ENCODE results near the gene TMC4.

Gene TMC4

DNA sequence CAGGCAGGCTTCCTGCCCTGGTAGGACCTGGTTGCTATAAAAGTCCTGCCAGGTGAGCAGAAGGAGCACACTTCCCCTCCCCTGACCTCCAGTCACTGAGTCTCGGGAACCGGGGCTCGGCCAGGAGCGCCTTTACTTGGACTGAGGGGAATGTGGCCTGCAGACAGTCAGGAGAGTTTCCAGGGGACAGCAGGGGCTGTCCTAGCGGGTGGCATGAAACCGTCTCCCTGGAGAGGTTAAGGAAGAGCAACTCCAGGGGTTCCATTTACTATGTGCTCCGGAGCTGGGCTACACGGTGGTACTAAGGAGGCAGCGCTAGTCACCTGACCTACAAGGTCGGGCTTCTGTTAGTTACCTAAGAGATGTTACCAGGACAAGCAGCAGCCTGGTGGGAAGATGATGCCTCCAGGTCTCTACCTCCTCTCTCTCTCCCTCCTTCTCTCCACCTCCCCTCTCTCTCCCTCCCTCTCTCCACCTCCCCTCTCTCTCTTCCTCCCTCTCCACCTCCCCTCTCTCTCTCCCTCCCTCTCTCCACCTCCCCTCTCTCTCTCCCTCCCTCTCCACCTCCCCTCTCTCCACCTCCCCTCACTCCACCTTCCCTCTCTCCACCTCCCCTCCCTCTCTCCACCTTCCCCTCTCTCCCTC, 39.5 kb downstream of the TMC4 start:
- DNase-seq (ENCODE audit: low read depth, low spot score) = peak; percentile 41

DNA sequence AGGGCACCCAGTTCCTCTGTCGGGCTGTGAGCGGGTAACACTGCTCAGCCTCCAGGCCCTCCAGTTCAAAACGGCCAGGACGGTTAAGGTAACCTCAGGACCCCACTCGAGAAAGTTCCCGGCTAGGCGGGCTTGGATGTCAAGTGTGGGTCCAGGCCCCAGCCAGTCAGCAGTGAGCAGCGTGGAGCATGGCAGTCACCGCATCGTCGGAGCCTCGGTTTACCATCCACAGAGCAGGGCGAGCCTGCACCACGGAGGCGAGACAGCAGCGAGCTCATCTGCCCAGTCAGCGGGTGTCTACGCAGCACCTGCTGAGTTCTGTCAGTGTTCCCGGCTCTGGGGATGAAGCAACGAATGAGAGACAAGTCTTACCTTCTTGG, 43.4 kb downstream of the TMC4 start:
- no peak for DNase-seq (ENCODE audit: low read depth, low spot score)

DNA sequence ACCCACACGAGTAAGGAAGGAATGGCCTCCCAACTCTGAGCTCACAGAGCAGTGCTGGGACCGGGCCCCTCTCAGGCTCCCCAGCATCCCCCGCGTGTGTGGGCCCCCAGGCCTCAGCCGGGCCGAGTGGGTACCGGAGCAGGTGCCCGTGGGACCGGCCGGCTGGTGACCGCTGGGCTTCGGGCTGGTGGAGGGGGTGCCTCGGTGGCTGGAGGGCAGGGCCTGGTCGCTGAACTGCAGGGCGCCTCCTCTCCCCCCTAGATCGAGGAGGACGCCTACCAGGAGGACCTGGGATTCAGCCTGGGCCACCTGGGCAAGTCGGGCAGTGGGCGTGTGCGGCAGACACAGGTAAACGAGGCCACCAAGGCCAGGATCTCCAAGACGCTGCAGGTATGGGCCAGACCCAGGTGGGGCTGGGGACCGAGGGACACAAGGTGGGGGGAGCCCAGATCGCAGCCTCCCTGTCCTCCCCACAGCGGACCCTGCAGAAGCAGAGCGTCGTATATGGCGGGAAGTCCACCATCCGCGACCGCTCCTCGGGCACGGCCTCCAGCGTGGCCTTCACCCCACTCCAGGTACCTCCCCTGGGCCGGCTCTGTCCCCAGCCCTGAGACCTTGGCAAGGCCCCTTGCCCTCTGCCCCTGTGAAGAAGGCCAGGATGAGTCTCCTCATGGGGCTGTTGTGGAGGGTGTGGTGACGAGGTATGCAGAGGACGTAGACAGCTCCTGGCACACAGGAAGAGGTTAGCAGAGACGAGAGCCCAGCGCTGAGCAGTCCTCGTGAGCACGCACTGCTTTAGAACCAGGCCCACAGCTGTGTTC, 44.0 kb downstream of the TMC4 start:
- no peak for DNase-seq (ENCODE audit: low read depth, low spot score)

DNA sequence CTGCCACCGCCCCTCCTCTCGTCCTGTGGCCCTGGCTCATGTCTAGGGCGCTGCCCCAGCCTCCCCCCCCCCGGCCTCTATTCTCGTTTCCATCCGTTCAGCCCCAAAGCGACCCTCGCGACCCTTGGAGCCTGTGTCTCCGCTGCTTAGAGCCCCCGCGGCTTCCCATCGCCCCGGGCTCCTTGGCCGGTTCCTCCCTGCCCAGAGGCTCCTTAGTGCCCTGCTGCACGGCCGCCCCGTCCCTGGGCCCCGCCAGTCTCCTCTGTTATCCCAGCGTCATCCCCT, 44.6 kb downstream of the TMC4 start:
- no peak for DNase-seq (ENCODE audit: low read depth, low spot score)

DNA sequence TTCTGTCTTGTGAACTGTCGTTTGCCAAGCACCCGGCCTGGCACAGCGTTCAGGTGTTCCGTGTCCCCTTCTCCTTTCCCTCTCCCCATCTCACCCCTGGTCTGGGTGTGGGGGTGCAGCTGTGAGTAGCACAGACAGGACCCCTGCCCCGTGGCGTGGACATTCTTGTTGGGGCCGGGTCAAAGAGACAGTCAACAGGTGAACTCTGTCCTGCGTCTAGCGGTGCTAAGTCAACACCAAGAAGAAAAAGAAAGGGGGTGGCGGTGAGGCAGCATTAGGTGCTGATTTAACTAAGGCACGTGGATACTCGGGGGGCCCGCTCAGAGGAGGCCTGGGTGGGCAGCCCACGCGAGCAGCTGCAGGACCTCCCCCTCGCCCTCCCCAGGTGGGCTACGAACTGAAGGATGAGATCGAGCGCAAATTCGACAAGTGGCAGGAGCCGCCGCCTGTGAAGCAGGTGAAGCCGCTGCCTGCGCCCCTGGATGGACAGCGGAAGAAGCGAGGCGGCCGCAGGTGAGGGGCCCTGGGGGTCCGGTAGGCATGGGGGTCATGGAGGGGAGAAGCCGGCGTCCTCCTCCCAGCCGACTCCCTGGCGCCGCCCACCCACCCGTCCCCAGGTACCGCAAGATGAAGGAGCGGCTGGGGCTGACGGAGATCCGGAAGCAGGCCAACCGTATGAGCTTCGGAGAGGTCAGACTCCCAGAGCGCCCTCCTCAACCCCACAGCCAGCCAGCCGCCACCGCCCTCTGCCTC, 45.1 kb downstream of the TMC4 start:
- DNase-seq (ENCODE audit: low read depth, low spot score) = no peak

DNA sequence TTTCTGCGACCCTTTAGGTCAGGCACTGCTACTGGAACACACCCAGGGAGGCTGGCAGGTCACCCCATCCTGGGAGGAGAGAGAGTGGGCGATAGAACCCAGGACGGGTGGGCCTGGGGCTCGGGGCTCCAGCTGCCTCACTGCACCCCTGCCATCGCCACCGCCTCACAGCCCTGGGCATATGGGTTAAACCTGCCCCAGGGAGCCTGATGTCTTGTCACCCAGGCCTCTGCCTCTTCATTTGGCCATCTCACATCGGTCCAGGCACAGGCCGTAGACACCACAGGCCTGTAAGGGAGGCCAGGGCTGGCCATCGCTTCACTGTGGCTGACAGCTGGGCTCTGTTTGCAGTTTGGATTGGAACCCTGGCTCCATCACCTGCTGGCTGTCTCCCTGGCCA, 47.2 kb downstream of the TMC4 start:
- DNase-seq (ENCODE audit: low read depth, low spot score) = no peak

DNA sequence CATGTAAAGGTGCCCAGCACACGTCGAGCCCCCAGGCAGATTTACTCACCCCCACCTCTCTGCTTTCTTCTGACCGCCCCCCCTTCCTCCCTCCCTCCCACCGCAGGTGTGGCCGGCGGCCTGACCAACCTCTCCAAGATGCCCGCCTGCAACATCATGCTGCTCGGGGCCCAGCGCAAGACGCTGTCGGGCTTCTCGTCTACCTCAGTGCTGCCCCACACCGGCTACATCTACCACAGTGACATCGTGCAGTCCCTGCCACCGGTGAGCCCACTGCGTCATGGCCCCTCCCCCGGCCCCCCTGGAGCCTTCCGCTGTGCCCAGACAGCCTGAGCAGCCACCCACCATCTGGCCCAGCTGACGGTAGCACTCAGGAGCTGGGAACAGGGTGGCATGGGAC, 48.6 kb downstream of the TMC4 start:
- DNase-seq (ENCODE audit: low read depth, low spot score) = no peak

DNA sequence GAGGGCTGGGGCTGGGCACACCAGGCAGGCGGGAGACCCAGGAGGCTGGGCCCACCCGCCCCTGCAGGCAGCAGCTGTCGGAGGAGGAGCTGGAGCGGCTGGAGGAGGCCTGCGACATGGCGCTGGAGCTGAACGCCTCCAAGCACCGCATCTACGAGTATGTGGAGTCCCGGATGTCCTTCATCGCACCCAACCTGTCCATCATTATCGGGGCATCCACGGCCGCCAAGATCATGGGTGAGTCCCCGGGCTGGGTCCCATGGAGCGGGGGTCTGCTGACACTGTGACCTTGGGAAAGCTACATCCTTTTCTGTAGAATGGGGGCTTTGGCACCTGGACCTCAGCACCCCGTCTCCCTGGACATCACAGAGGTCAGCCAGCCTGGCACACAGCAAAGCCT, 49.3 kb downstream of the TMC4 start:
- DNase-seq (ENCODE audit: low read depth, low spot score) = no peak

DNA sequence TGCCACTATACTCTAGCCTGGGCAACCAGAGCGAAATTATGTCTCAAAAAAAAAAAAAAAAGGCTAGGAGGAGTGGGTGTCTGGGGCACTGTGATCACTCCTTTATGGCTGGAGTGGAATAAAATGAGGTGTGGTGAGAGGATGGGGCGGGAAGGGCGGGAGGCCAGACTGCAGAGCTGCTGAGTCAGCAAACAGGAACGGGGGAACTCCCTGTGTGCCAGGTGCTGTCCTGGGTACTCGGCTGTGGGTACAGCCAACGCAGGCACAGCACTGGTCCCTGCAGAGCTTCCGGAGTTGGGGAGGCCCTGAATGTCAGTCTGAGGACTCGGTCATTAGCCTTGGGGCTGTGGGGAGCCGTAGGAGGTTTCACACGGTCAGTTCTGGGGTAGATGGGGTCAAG, 51.7 kb downstream of the TMC4 start:
- DNase-seq (ENCODE audit: low read depth, low spot score) = no peak

DNA sequence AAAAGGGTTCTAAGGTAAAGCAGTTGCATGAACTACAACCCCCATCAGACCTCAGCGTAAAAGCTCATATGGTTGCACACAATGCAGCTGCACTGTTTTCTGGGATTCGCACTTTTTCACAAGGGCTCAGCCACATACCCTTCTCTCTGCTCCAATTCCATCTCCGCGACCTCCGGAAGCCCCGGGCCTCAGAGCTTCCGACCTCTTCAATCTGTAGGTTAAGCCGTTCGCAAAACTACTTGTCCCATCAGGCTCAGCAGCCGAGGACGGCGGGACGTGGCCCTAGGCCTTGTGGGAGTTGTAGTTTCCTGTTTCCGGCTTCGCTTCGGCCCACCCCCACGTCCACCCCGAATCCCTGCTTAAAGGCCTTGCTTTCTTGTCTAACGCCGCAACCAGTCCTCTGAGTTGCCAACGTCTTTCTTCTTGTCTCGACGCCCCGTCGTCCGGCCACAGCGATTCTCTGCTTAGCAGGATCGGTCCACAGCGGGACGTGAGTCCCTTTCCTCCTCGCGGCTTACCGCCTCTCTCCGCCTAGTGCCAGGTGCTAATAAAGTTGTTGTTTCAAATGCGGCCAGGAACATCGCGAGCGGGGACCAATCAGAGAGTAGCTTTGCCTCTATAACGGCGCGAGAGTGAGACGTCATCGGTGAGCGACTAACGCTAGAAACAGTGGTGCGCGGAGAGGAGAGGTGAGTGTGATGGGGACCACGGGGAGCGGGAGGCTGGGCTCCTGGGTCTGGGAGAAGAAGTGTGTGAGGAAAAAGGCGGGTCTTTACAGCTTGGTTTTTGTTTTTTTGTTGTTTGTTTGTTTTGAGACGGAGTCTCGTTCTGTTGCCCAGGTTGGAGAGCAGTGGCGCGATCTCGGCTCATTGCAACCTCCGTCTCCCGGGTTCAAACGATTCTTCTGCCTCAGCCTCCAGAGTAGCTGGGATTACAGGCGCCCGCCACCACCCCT, 57.6 kb downstream of the TMC4 start, which contains the start of the genes PRPF31 and TFPT:
Gene PRPF31 (plus strand): TSS at position 646 of the 955 bp plus-strand sequence. CDS start 2,525 bp downstream, outside the sequence.
Gene TFPT (minus strand): TSS at position 549 of the 955 bp plus-strand sequence. CDS start 388 bp downstream, at position 161.
- DNase-seq (ENCODE audit: low read depth, low spot score) = peak; percentile 99

DNA sequence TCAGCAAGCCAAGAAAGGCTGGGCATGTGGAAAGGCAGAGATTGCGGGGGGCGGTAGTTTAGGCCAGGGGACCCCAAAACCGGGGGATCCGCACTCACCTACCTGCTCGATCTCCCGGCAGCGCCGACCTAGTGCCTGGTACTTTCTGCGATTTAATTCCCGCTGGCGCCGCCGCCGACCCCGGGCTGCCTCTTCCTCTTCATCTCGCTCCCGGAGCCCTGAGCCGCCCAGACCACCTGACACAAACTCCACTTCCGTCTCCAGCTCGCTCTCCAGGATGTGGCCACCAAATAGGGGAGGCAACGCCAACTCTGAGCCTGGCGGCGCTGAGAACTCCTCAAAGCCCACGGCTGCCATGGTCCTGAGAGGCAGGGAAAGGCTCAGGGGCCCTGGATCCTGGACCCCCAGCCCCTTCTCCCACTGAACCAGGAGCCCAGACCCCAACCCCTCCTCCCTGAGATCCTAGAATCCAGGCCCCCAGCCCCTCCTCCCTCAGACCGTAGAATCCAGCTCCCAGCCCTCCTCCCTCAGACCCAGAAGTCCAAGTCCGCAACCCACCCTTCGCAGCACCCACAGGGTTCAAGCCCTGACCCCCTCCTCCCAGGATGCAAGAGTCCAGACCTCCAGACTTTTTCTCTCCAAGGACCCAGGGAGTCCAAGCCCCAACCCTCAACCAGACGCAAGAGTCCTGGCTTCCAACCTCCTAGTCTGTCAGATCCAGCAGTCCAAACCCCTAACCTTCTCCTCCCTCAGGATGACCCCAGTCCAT, 58.4 kb downstream of the TMC4 start:
- DNase-seq (ENCODE audit: low read depth, low spot score) = peak; percentile 59
